Stomach (tissue), 4 donors: Measurements from ENCODE around the gene MLLT10.

ENCODE experiments used
- EP300 ChIP-seq: sonication (generic); formaldehyde crosslinking; IDR thresholded peaks from one replicate; pipeline ENCODE4 v1.6.1; 2017; ENCODE audit warnings: antibody characterized with exemption
- POLR2A ChIP-seq, 4 donors: fragments of 450-650 bp; IDR thresholded peaks; one replicate each; pipeline ENCODE4 v1.6.1; 2016; ENCODE audit warnings: antibody characterized with exemption in 4 of 4, control low read depth in 2 of 4, mild to moderate bottlenecking in 1 of 4, moderate library complexity in 1 of 4
- POLR2AphosphoS5 ChIP-seq, 3 donors: sonication (generic); formaldehyde crosslinking; IDR thresholded peaks; one replicate each; pipeline ENCODE4 v1.6.1; 2016; ENCODE audit warnings: antibody characterized with exemption in 3 of 3

- TF ChIP-seq EP300 (no peak), POLR2A (IDR thresholded peaks at IDR 0.05) (no peak), POLR2AphosphoS5 (IDR thresholded peaks at IDR 0.05) (no peak)
These were observed 201 bp downstream of the MLLT10 start for GRCh38 chr10:21534280-21534586.
